NCI-H187 treated with DMSO at 0.1 percent for 48 hours (cell line): ENCODE results near the gene SCOC.

Source experiments
- DNase-seq: peaks from one replicate; lab custom pipeline; 2025; lab: John Stamatoyannopoulos, UW

The SCOC gene

DNA sequence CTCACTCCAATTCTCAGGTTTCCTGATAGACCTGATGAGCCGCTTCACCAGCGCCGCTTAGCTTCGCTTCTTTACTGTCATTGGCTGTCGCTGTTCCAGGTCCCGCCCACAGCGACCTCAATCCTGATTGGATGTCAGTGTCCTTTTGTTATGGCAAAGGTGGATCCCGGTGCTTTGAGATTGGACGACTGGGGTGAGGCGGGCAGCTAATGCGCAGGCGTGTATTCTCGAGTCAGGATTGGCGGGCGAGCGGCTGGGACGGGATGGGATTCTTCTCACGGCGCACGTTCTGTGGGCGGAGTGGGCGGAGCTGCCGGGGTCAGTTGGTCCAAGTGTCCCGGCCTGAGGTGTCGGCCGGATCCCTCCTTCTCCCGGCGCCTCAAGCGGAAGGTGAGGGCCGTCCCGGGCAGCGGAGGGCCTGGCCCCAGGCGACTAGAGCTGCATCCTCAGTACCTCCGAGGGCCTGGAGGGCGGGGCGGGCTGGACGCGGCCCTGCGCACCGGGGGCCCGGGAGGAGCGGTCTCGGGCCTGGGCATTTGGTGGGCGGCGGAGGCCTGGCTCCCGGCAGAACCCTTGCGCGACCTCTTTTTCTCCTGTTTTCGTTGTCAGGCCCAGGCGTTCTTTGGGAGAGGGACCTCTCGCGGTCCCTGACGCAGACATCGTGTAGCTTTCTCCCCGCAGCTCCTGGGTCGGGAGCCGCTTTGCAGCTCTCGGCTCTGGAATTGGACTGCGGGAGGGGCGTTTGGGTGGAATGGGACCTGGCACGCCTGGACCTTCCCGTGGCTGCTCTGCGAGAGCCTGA lies at the start of gene SCOC:
TSS of gene SCOC (plus strand) at position 319 of the 802 bp plus-strand sequence. CDS start 5,525 bp downstream, outside the sequence.
- peak; percentile 87 for DNase-seq

GRCh38 chr4:140326395-140326993 lies 47.0 kb upstream of the SCOC start:
- no peak for DNase-seq

- DNase-seq = no peak
These were observed 43.0 kb upstream of the SCOC start for GRCh38 chr4:140330311-140330900.

GRCh38 chr4:140331245-140331644 lies 42.2 kb upstream of the SCOC start:
- DNase-seq = no peak

DNA sequence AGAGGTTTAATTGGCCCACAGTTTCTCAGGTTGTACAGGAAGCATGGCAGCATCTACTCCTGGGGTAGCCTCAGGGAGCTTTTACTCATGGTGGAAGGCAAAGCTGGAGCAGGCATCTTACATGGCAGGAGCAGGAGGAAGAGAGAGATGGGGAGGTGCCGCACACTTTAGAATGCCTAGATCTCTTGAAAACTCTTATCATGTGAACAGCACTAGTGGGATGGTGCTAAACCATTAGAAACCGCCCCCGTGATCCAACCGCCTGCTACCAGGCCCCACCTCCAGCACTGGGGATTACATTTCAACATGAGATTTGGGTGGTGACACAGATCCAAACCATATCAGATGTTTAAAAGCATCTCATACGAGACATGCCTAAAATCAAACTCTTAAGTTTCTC lies 41.6 kb upstream of the SCOC start:
- no peak for DNase-seq

DNA sequence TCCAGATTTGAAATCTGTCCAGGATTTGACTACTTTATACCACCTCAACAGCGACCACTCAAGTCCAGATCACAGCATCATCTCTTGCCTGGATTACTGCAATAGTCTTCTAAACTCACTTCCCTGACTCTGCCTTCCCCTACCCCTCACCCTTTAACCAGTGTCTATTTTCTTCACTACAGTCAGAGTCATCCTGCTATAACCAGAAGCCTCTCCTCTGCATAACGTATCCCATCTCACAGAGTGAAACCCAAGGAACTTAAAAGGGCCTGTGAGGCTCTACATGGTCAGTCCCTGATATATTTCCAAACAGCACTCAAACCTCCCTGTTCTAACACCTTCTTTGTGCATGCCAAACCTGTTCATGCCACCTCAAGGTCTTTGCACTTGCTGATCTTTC lies 40.7 kb upstream of the SCOC start:
- DNase-seq = no peak

DNA sequence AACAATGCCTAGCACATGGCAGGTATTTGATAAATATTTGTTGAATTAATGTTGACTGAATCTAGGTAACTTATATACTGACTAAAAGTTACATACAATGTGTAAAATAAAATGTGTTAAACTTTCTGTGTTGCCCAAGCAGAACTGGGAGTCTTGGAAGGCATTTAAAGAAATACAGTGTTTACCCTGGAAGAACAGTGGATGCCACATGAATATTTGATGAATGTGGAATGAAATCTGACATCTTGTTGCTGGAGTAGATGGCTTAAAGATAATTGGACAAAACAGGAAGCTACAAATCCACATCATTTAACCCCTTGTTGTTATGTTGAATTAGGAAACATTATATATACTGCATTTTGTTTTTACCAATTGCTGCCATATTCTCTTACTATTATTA lies 39.9 kb upstream of the SCOC start:
- no peak for DNase-seq

GRCh38 chr4:140335076-140335475 lies 38.4 kb upstream of the SCOC start:
- no peak for DNase-seq

DNA sequence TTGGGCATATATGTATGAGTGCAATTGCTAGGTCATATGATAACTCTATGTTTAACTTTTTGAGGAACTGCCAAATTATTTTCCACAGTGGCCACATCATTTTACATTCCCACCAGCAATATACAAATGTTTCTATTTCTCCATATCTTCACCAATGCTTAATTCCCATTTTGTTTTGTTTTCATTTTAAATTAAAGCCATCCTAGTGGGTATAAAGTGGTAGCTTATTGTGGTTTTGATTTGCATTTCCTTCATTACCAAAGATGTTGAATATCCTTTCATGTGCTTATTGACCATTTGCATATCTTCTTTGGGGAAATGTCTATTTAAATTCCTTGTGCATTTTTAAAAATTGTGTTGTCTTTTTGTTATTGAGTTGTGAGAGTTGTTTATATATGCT lies 36.7 kb upstream of the SCOC start:
- DNase-seq = no peak

DNA sequence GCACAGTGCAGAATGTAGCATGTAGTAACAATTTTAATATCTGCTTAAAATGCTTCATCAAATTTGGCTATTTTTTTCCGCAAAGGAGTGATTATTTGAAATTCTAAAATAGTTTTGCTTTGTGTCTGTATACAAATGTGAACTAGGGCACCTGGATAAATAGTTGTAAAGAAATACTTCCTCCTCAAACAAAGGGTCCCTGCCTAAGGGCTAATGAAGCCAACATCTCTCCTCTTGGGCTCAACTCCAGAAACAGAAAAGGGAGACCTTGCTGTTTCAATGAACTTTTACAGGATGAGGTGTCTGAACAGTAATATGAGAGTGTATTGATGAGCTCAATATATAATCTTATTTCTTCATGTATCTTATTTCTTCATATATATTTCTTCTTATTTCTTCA lies 30.8 kb upstream of the SCOC start:
- DNase-seq = no peak

DNA sequence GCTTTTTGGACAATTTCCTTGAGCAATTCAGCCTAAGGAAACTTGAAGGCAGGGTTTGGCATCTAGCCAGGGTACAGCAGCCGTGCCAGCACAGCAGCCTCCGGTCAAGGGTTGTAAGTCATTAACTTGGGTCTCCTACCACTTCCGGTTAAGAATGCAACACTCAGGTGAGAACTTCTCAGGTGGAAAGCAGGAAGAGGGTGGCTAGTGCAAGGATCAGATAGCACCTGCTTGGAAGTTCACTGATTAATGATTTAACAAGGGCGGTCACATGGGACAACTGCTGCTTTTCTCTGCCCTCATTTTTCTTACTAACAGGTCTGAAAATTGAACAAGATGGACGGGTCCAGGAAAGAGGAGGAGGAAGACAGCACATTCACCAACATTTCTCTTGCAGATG lies 30.1 kb upstream of the SCOC start:
- DNase-seq = no peak

DNA sequence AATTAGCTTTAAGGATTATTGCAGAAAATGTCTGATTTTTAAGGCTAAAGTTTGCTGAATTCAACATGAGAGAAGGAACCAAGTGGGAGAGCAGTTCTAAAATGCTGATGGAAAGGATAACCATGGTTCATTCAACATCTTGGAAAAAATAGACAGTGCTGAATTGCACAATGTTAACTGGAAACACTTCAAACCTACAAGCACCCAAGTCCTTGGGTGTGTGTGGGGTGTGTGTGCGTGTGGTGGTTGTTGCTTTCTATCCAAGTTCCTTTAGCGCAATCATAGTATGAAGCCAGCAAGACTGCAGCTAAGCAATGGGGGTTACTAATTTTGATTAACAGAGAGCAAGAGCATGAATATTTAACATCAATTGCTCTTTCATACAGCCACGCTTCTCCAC lies 29.3 kb upstream of the SCOC start:
- no peak for DNase-seq

- no peak for DNase-seq
These were observed 28.8 kb upstream of the SCOC start for GRCh38 chr4:140344621-140345020.

GRCh38 chr4:140346136-140346535 lies 27.3 kb upstream of the SCOC start:
- DNase-seq = no peak

DNA sequence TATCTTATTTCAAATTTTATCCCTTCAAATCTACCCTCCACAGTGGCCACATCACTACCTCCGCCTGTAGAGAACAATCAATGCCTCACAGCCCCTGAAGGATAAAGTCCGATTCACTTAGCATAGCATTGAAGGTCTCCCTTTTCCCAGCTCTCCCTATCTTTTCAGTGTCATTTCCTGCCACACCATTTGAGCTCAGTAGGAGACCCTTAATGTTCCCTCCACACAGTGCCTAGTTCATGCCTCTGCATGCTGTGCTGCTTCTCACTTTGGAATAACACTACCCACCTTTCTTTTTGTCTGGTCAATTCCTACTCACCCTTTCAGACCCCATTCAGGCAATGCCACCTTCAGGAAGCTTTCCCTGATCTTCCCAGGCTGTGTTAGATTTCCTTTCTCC lies 23.6 kb upstream of the SCOC start:
- DNase-seq = no peak

DNA sequence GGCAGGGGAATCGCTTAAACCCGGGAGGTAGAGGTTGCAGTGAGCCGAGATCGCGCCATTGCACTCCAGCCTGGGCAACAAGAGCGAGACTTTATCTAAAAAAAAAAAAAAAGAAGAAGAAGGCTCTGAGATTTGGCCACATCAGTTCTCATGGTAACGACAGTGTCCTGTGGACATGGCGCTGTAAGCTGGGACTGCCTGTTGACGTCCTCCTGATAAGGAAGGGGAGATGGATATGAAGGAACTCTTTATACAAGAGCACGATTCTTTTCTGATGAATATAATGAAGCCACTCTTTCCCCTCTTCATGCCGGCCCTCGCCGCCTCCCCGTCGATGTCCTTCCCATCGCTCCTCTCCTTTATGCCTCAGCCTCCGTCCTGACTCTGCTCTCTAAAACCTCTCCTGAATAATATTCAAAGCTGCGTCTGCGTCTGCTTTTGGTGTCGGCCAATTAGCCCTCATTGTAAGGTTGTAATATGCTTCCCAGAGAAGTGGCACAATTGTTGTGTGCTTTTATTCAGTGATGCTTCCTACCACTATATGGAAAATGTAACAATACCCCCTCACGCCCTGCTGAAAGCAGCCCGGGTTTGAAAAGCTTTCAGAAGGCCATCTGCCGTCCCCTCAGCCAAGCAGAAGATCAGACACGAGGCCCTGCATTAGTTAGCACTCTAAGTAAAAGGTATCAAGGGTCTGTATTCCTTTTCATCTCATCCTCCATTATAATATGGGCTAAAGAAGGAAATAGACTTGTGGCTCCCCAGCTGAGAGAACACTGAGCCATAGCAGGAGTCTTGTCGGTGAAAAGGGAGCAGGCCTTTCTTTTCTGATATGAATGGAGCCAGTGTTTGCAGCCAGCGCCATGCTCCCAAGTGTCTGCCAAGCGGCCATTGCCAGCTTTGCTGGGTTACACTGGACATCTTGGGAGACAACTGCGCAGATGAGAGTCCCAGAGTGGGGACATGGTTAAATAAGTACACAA lies 22.1 kb upstream of the SCOC start:
- DNase-seq = no peak

- no peak for DNase-seq
These were observed 19.7 kb upstream of the SCOC start for GRCh38 chr4:140353786-140354185.

- no peak for DNase-seq
These were observed 18.2 kb upstream of the SCOC start for GRCh38 chr4:140355288-140355687.

DNA sequence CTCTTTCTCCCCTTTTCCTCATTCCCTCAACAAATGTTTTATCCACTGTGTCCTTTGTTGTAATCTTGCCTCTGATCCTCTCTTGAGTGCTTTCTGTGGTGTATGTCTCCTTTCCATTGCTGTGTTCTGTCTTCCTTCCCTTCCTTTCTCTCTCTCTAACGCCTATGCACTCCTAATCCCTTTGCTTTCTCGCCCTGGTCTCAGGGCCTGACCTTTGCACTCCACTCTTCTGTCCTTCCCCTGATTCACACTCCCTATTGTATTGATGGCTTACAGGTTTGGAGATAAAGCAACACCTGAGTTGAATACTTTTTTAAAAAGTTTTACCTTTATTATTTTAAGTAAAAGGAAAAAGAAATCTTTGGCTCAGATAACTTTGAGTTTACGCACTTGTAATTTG lies 15.6 kb upstream of the SCOC start:
- DNase-seq = no peak

DNA sequence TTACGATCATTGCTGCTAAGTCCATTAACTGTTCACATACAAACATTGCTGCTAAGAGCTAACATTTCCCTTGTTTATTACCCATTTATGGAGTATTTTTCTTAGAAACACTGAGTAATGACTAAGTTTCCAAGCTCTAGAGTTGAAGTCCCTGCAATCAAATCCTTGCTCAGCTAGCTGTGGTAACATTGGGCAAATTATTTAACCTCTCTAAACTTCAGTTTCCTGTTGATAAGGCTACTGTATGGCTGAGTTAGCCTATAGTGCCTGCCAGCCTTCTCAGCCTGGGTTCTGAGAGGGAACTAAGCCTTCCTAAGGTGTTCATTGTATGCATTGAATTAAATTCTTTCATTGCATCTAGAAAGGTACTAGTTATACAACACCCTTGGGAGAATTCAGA lies 15.2 kb upstream of the SCOC start:
- DNase-seq = no peak

DNA sequence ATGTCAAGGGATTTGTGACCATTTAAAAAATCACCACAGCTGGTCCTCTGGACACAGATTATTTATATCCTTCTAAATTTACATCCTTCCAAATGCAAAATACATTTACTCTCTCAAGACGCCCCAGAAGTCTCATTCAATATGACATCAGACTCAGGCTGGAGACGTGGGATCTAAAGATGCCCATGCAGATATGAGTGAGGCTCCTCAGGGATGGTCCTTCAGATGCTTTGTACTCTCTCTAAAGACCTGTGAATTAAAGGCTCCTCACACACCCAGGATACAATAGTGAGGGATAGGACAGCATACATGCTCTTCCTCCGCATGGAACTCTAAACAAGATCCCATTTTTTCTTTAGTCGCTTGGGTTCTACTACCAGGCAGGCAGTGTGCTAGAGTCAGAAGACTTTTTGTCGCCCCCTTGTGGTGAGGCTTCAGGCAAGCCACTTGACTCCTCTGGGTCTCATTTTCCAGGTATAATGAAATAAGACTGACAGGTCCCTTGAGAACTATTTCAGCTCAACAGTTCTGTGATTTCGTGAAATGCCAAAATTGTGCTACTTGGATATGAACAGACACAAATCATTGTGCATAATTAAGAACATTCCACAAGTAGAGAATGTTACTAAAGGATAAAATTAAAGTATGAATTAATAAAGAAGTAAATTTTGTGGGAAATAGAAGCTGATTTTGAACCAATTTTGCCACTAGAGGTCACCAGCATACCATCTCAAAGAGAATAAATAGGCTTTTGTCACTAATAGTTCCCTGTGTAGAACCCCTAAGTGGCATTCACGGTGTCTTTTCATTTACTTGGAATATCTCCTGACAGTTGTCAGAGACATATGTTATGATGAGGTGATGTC lies 13.7 kb upstream of the SCOC start:
- DNase-seq = peak; percentile 29
